HepG2 (cell line): ENCODE results near the gene GCC1. TPM values are rescaled to one million over a fixed set of nuclear protein-coding genes. Genes with fewer than 3 reads are reported as not detected.

Experiments used
- BRCA1 ChIP-seq: sonication (generic); formaldehyde crosslinking; IDR thresholded peaks from 2 replicates; pipeline ENCODE4 v1.4.0; 2020; ENCODE audit warnings: missing genetic modification reagents
- HMG20B ChIP-seq: conservative IDR thresholded peaks from 2 replicates; pipeline ENCODE4 v1.6.1; 2016; ENCODE audit warnings: missing genetic modification reagents, missing compliant biosample characterization
- KAT2B ChIP-seq: fragments of 150-350 bp; IDR thresholded peaks from 2 replicates; pipeline ENCODE4 v1.6.1; 2014; ENCODE audit warnings: low read depth, low read length, borderline replicate concordance
- MAFF ChIP-seq: IDR thresholded peaks from 2 replicates; pipeline ENCODE4 v1.6.1; 2011; ENCODE audit warnings: low read depth, low read length, improper control_type of control experiment
- MYPOP ChIP-seq: sonication (generic); formaldehyde crosslinking; IDR thresholded peaks from 2 replicates; pipeline ENCODE4 v1.8.1; 2023; ENCODE audit warnings: mild to moderate bottlenecking, moderate library complexity, missing genetic modification reagents
- MZF1 ChIP-seq: sonication (generic); formaldehyde crosslinking; IDR thresholded peaks from 2 replicates; pipeline ENCODE4 v1.8.1; 2023; ENCODE audit warnings: mild to moderate bottlenecking, missing genetic modification reagents, borderline replicate concordance
- PHF8 ChIP-seq: sonication (generic); formaldehyde crosslinking; IDR thresholded peaks from 2 replicates; pipeline ENCODE4 v1.5.0; 2020; ENCODE audit warnings: missing genetic modification reagents
- POGZ ChIP-seq: sonication (generic); formaldehyde crosslinking; IDR thresholded peaks from 2 replicates; pipeline ENCODE4 v1.4.0; 2020; ENCODE audit warnings: mild to moderate bottlenecking, missing genetic modification reagents
- RARG ChIP-seq: sonication (generic); formaldehyde crosslinking; IDR thresholded peaks from 2 replicates; pipeline ENCODE4 v1.4.0; 2020; ENCODE audit warnings: low read depth, mild to moderate bottlenecking, missing genetic modification reagents
- RFX3 ChIP-seq: IDR thresholded peaks from 2 replicates; pipeline ENCODE4 v1.6.1; 2016; ENCODE audit warnings: missing biosample characterization, missing genetic modification reagents
- THAP11 ChIP-seq: IDR thresholded peaks from 2 replicates; pipeline ENCODE4 v1.6.1; 2016; ENCODE audit warnings: missing biosample characterization, missing genetic modification reagents
- ZBTB40 ChIP-seq, 2 experiments: fragments of 450-650 bp in 1 of 2; sonication (generic) in 1 of 2; formaldehyde crosslinking in 1 of 2; IDR thresholded peaks; 2 replicates each; pipeline versions ENCODE4 v1.6.1 to v1.8.0; 2016 to 2022; ENCODE audit warnings: antibody characterized with exemption in 1 of 2, mild to moderate bottlenecking in 1 of 2, missing genetic modification reagents in 1 of 2
- ZNF24 ChIP-seq: fragments of 450-650 bp; IDR thresholded peaks from 2 replicates; pipeline ENCODE4 v1.6.1; 2017; ENCODE audit warnings: antibody characterized with exemption, mild to moderate bottlenecking
- ZNF451 ChIP-seq: sonication (generic); formaldehyde crosslinking; IDR thresholded peaks from 2 replicates; pipeline ENCODE4 v1.5.0; 2020; ENCODE audit warnings: mild to moderate bottlenecking, missing genetic modification reagents
- ZNF572 ChIP-seq: sonication (generic); formaldehyde crosslinking; IDR thresholded peaks from 2 replicates; pipeline ENCODE4 v1.5.1; 2020; ENCODE audit warnings: mild to moderate bottlenecking, missing genetic modification reagents
- ZNF598 ChIP-seq: sonication (generic); formaldehyde crosslinking; IDR thresholded peaks from 2 replicates; pipeline ENCODE4 v1.5.1; 2020; ENCODE audit warnings: mild to moderate bottlenecking, missing genetic modification reagents, borderline replicate concordance
- ZNF672 ChIP-seq: sonication (generic); formaldehyde crosslinking; IDR thresholded peaks from 2 replicates; pipeline ENCODE4 v1.8.1; 2022; ENCODE audit warnings: missing genetic modification reagents
- ZNF703 ChIP-seq: sonication (generic); formaldehyde crosslinking; IDR thresholded peaks from 2 replicates; pipeline ENCODE4 v1.5.1; 2020; ENCODE audit warnings: missing genetic modification reagents, mild to moderate bottlenecking, moderate library complexity, borderline replicate concordance
- polyA plus RNA-seq, 8 experiments: library from polyadenylated mRNA; depleted of rRNA in 3 of 8; stranded (reverse) in 7 of 8; unstranded in 1 of 8; fragments of >200 nt; fragmentation: Illumina TruSeq in 4 of 8; extraction: Trizol in 4 of 8; gene quantifications; 2 replicates each; pipeline versions ENCODE4 v1.2.1 to v1.2.3, GENCODE V29; 2011 to 2016; ENCODE audit warnings: low read depth in 4 of 8, missing spikeins in 1 of 8, mixed read lengths in 1 of 8; ENCODE audit not compliant: insufficient read depth in 1 of 8
- total RNA-seq, 5 experiments: library from RNA; depleted of rRNA; stranded (reverse); fragments of >200 nt; fragmentation: Illumina TruSeq; extraction: Trizol; gene quantifications; 2 replicates each; pipeline ENCODE4 v1.2.3, GENCODE V29; 2016; ENCODE audit warnings: low read depth in 1 of 5
- TF ChIP-seq, protein P1 (sequence below): sonication (generic); formaldehyde crosslinking; IDR thresholded peaks from 2 replicates; pipeline ENCODE4 v1.4.0; 2020; ENCODE audit warnings: missing genetic modification reagents

The GCC1 gene
- total and polyA plus RNA-seq, 2 of the 13 experiments (the other 11 are each of a cell fraction or from before 2014, with no cell fraction given), result 2.5 to 15.3 TPM

DNA sequence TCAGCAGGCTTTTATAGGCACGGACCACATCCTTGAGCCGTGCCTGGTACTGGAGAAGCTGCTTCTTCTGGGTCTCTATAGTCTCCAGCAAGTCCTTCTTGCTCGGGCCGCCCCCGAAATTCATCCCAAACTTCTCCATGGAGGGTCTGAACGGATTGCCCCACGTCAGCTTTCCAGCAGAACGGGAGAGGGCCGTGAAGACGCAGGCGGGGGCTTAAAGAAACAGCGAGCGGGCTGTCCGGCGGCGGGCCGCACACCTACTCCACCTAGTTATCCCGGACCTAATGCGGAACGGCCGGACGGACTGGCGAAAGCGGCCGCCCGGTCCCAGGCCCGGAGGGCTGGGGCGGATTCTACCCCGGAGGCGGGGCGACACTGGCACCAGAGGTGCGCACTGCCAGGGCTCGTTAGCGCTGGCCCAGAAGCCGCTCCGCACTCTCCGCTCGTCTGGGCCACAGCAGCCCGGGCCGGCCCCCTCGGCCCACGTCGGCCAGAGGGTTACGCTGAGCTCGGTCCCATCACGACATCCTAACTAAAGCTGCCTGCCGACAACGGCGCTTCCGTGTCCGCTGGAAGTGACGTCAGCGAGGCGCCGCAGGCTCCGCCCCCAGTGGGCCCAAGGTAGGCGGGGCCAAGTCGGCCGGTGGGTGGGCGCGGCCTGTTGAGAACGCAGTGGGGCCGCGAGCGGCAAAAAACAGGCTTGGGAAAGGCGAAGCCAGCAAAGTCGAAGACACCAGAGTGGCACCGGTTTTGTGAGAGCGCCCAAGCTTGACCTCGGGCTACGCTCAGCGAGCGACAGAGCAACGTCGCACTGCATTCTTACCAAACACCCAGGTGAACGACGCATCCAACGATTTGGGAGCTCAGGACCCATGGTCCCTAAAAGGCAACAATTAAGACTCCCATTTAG lies at the start of gene GCC1 (continued):
- TF ChIP-seq ZNF672 (CRISPR knock-in tag) (no peak), ZNF703 (CRISPR knock-in tag) (no peak; the same call in 1 of the 2 replicates), BRCA1 (no peak), MYPOP (CRISPR knock-in tag) (no peak), RARG (CRISPR knock-in tag) (0 out of 2 replicates have a peak, but pooled peaks have one; percentile 46), THAP11 (peak; percentile 86), RFX3 (CRISPR knock-in tag) (no peak), KAT2B (no peak), ZBTB40 (IDR thresholded peaks at IDR 0.05) (0 out of 2 replicates have a peak, but pooled peaks have one; percentile 11), ZBTB40 (CRISPR knock-in tag; IDR thresholded peaks at IDR 0.05) (peak; percentile 20; the same call in 1 of the 2 replicates), MZF1 (CRISPR knock-in tag) (no peak), ZNF572 (0 out of 2 replicates have a peak, but pooled peaks have one; percentile 71), MAFF (no peak), ZNF451 (CRISPR knock-in tag) (no peak), PHF8 (CRISPR knock-in tag) (peak; percentile 97), ZNF598 (CRISPR knock-in tag) (peak; percentile 21; the same call in 1 of the 2 replicates), POGZ (CRISPR knock-in tag) (peak; percentile 91; the same call in 1 of the 2 replicates), ZNF24 (no peak), HMG20B (no peak)
- TF ChIP-seq, protein P1, sequence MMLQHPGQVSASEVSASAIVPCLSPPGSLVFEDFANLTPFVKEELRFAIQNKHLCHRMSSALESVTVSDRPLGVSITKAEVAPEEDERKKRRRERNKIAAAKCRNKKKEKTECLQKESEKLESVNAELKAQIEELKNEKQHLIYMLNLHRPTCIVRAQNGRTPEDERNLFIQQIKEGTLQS (CRISPR knock-in tag), result no peak; the same call in 1 of the 2 replicates
